GM18951 (cell line): Measurements from ENCODE around the gene PLRG1.

Source experiments
- POLR2A ChIP-seq: IDR thresholded peaks from 4 replicates; pipeline ENCODE4 v1.6.1; 2011; ENCODE audit warnings: mild to moderate bottlenecking; ENCODE audit not compliant: insufficient read length, insufficient read depth; ENCODE audit errors: extremely low read depth
- in situ Hi-C: fragments of 300-500 bp; cut with MboI; formaldehyde crosslinking; loops from one replicate; pipeline ENCODE4 v1.12.0; 2022; ENCODE audit warnings: low sequenced_read_pairs, mixed read lengths, inconsistent platforms; ENCODE audit not compliant: unreplicated experiment

Gene PLRG1

DNA sequence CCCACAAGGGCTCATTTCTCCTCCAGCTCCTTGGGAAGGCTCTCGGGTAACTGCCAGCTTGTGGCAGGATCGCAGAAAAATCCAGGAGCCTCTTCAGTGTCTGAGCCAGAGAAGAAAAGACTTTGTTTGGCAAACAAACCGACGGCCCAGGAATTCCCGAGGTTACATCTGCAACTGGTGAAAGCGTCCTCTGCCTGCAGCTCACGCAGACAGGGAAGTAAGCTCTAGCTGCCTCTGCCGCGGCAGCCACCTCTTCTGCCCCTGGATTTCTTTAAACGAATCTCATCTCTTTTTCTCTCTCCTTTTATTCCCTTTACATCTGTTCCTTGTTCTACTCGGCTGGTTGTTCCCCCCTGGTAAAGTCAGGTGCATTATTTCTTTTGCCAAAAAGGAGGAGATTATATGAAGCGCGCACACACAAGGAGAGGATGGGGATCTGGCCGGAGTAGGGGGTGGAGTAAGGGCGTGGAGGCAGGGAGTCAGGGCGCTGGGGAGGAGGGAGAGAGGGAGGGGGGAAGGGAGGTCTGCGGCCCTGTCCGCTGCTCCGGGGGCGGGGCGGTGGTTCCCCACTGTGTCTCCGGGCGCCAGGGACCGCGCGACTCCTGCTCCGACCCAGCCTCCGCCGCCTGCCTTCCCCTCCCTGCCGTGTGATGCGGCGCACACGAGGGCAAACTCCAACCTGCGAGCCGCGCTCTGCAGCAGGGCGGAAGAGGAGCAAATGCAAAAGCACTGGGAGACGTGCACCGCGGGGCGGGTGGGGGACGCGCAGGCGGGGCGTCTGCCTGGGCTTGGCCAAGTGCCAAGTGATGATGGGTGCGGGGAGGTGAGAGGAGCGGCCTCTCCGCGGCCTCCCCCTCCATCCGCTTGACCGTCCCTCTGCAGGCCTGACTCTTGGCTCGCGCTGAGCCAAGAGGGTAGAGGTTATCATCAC lies 58.6 kb downstream of the PLRG1 start, which contains the start of gene DCHS2:
Gene DCHS2 (minus strand): TSS at position 459 of the 931 bp plus-strand sequence. CDS start 444 bp downstream, at position 15.
- in situ Hi-C loops: no loop called here
- peak; percentile 34 for TF ChIP-seq POLR2A

DNA sequence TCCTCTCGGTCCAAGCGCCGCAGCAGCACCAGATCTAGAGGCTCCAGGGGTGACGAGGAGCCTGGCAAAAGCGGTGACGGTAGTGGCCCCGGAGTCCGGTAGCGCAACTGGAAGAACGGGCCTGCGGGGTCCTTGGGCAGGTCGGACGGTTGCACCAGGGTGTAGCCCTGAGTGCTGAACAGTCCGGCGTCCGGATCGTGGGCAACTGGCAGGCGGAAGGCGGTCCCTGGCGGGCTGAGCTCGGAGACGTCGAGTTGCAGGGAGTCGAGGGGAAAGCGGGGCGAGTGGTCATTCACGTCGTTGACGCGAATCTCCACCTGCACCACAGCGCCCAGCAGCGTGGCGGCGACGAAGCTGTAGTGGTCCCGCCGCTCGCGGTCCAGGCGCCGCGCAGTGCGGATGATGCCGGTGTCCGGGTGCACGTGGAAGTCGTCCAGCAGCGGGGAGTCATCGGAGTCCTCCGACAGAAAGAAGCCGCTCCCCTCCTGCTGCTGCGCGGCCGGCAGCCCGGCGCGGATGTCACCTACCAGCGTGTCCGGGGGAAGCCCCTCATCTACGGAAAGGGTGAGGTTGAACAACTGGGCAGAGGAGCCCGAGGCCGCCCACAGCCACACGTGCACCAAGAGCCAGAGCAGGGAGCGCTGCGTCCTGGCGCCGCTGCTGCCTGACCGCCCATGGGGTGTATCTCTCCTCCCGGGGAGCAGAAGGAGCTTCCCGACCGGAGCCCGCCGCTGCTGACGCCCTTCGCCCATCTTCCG lies 59.4 kb downstream of the PLRG1 start:
- in situ Hi-C loops: no loop called here
- TF ChIP-seq POLR2A: no peak

DNA sequence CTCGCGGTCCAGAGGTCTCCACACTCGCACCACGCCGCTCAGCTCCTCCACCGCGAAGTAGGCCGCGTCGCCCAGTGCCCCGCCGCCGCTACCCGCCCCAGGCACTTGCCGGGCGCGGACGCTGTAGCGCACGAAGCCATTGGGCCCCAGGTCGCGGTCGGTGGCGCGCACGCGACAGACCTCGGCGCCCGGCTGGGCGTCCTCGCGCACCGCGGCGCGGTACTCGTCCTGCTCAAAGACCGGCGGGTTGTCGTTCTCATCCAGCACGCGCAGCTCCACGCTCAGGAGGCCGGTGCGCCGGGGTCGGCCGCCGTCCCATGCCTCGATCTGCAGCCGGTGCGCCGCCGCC lies 60.0 kb downstream of the PLRG1 start:
- in situ Hi-C loops: no loop called here
- no peak for TF ChIP-seq POLR2A

DNA sequence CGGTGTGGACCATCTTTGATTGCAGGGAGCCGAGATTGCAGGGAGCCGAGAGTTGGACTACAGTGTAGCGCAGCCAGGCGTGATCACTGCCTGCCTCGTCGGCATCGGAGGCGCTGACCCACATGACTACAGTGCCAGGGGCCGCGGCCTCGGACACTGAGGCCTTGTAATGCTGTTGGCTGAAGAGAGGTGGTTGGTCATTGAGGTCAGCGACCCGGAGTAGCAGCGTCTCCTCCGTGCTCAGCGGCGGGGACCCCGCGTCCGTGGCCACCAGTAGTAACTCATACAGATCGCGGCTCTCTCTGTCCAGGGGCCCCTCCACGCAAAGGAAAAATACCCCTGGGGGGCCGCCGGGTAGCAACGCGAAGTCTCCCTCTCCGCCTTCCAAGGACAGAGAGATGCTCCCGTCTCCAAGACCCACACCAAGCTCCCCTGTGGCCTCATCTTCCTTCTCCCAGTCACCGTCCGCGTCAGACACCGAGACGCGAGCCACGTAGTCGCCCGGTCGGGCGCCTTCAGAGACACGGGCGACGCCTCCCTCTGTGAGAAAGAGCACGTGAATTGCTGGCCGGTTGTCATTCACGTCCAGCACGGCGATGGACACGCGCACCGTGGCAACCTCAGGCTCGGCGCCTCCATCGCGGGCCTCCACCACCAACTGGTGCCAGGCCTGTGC lies 60.5 kb downstream of the PLRG1 start:
- in situ Hi-C loops: no loop called here
- no peak for TF ChIP-seq POLR2A

DNA sequence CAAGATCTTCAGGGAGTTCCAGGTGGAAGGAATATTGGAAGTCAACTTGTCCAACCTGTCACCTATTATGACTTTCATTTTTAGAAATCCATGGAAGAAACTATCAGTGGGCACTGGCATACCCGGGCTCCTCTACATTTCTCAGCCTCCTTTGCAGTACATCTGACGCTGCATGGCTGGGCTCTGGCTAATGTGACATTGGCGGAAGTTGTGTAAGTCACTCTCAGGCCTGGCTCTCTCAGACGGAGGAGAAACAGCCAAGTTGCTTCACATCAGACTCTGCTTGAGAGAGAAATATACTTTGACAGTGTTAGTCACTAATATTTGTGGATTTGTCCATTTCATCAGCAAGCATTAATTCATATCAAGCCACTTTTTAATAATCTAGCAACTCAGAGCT lies 63.1 kb downstream of the PLRG1 start:
- no peak for TF ChIP-seq POLR2A
- in situ Hi-C loops: no loop called here

DNA sequence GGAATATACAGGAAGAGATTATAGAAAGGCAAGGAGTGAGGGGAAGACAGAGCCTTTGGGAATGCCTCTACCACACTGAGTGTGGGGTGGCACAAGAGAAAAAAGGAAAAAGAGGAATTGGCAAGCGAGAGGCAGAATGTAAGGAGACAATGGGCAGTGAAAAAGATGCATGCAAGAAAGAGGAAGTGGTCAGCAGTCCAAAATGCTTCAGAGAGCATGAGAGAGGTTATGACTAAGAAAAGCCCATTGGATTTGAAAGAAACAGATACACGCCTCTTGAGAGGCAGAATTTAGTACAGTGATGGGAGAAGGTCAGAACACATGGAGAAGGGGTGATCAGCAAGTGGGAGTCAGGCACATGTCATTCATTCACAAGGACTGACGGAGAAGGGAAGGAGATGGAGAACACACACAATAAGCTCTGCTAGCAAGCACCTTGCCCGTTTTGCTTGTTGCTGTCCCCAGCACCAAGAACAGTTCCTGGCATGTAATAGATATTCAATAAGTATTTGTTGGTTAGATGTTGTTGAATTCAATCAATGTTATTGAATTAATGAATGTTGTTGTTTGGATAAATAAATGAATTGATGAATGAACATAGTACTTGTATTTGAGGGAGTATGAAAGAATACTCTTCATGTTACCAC lies 65.0 kb downstream of the PLRG1 start:
- in situ Hi-C loops: no loop called here
- no peak for TF ChIP-seq POLR2A
